NAMALWA (cell line): ENCODE results near the gene RPL35.
A peak's percentile ranks its signal among the peaks of the same experiment; 100 is the strongest.

Experiments
- DNase-seq: peaks from one replicate; pipeline ENCODE4 v3.0.0-alpha.2; 2015; ENCODE audit warnings: low spot score

The RPL35 gene

GRCh38 chr9:124861342-124862229, at the start of gene RPL35, which contains the start of gene ARPC5L:
Gene RPL35 (minus strand): TSS chr9:124861957. CDS start chr9:124861912, 45 bp downstream.
Gene ARPC5L (plus strand): TSS chr9:124862130. CDS start chr9:124869291, 7,161 bp downstream.
- peak; percentile 94 for DNase-seq

- no peak for DNase-seq
These were observed 46.3 kb upstream of the RPL35 start for GRCh38 chr9:124908098-124908497.

DNA sequence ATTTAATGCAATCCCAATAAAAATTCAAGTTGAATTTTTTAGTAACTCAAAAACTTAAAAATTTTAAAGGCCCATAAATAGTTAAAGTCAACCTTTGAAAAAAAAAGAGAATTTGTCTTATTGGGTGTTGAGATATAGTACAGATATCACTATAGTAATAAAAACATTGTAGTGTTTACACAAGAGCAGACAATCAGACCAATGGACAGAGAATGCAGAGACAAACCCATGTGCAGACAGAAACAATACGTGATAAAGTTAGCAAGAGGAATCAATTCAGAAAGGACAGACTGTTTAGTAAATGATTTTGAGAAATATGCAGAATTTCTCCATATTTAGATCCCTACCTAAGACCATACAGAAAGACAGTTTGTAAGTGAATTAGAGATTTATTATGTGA, 45.2 kb upstream of the RPL35 start:
- no peak for DNase-seq

DNA sequence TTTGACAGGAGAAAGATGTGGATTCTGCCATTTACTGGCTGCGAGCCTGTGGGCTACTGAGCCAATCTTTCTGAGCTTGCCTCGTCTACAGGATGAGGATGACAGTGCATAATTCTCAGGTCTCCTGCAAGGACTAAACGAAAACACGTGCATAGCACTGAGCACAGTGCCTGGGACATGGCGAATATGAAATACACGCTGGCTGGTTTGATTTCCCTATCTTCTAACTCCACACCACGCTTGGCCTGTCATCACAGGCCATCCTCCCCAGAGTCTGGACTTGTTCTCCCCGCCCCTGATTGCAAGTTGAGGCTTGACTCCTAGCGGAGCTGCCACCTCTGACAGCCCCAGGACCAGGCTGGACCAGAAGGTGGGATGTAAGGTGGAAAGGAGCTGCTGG, 38.1 kb upstream of the RPL35 start:
- DNase-seq, result no peak

- no peak for DNase-seq
These were observed 36.1 kb upstream of the RPL35 start for GRCh38 chr9:124897570-124898460.

DNA sequence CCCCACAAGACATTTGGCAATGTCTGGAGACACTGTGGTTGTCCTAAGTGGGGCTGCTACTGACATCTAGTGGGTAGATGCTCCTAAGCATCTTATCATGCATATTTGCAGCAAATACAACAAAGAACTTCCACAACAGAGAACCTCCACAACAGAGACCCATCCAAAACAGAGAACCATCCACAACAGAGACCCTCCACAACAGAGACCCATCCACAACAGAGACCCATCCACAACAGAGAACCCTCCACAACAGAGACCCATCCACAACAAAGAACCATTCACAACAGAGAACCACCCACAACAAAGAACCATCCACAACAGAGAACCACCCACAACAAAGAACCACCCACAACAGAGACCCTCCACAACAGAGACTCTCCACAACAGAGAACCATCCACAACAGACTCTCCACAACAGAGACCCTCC, 33.0 kb upstream of the RPL35 start:
- peak; percentile 90 for DNase-seq

DNA sequence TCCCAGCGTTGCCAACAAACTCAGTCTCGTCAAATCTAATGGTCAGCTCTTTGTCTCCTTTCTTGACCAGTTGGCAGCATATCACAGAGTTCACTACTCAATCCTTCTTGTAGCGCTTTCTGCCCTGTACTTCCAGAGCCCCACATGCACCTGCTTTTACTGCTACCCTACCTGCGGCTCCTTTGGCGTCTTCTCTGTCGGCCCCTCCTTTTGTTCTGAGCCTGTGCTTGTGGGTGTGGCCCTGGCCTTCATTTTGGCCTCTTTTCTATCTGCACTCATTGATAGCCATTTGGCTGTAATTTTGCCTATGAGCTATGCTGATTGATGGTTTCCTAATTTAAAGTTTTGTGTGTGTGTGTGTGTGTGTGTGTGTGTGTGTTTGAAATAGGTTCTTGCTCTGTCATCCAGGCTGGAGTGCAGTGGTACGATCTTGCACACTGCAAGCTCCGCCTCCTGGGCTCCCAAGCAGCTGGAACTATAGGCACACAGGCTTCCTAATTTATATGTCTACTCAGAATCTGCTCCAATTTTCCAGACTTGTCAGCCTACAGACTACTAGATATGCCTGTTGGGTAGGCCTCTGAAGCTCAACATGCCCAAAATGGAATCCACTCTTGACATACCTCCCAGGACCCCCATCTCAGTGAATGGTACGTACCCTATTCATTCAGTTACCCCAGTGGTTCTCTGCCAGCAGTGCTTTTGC, 32.4 kb upstream of the RPL35 start:
- DNase-seq, result no peak

- no peak for DNase-seq
These were observed 28.4 kb upstream of the RPL35 start for GRCh38 chr9:124890179-124890578.

- no peak for DNase-seq
These were observed 27.2 kb upstream of the RPL35 start for GRCh38 chr9:124889006-124889405.

DNA sequence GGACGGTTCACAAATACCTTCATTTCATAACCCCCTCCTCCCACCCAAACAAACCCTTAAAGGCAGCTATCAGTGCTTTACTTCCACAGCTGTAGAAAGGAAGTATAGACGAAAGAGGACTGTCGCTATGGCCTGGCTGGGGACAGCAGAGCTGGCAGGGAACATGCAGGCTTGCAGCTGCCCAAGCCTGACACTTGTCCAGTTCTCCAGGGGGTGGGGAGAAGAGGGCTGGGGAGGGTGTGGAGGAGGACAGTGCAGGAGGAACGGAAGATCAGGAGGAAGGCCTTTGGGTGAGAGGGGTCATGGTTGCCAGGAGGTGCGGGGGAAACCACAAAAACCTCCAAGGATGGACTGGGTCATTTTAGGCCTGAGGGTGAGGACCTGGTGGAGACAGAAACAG, 26.1 kb upstream of the RPL35 start:
- DNase-seq, result no peak

DNA sequence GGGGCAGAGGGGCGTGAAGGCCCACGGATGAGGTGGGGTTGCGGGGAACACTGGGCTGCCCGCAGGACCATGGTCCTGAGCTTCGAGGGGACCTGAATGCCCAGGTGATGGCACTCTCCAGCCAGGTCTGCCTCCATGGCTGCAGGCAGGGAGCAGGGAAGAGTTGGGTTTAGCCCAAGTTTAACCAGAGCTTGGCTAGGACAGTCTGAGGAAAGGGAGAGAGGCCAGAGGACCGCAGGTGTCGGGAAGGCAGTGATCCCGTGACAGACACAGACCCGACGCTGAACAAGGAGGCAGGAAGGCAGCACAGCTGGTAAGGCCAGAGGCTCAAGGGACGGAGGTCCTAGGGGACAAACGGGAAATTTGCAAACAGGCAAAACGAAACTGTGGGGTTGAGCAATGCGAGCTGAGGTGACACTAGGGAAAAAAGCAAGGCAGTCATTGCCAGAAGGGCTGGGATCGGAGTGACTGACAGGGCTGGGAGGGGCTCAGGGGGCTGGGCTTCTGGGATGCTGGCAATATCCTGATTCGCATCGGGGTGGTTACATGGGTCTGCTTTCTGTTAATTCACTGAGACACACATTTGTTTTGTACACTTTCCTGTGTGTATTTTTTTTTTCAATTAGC, 25.2 kb upstream of the RPL35 start:
- no peak for DNase-seq

DNA sequence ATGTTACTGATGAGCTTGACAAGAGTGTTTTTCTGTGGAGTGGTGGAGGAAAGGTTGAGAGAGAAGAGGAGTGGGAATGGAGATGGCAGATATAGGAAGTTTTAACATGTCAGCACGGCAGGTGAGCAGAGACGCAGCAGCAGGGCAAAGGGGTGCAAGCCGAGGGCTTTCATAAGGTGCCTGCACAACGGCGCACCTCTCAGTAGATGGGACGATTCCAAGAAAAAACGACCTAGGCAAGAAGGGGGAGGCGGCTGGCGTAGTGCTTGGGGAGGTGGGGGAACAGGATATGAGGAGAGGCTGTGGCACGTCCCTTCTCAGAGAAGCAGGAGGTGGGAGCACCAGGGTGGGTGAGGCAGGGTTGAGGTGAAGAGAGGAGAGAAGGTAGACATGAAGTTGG, 24.7 kb upstream of the RPL35 start:
- DNase-seq, result no peak

GRCh38 chr9:124885551-124885950, 23.8 kb upstream of the RPL35 start:
- no peak for DNase-seq

- no peak for DNase-seq
These were observed 22.6 kb upstream of the RPL35 start for GRCh38 chr9:124884376-124884775.

DNA sequence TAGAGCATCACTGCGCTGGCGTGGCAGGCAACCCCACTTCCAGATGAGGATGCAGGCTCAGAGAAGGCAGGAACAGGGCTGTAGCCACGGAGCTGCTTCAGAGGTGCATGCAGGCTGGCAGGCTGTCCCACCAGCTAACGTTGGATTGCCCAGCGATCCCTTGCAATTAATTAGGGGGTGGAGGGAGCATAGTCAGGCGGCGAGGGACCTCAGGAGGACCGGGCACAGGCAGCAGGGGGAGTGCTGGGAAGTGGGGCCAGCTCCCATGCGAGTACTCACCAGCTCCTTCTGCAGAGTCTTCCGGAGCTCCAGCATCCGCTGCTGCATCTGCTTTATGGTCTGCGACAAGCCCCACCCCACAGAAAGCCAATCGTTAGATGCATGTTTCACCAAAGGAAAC, 20.5 kb upstream of the RPL35 start:
- no peak for DNase-seq

DNA sequence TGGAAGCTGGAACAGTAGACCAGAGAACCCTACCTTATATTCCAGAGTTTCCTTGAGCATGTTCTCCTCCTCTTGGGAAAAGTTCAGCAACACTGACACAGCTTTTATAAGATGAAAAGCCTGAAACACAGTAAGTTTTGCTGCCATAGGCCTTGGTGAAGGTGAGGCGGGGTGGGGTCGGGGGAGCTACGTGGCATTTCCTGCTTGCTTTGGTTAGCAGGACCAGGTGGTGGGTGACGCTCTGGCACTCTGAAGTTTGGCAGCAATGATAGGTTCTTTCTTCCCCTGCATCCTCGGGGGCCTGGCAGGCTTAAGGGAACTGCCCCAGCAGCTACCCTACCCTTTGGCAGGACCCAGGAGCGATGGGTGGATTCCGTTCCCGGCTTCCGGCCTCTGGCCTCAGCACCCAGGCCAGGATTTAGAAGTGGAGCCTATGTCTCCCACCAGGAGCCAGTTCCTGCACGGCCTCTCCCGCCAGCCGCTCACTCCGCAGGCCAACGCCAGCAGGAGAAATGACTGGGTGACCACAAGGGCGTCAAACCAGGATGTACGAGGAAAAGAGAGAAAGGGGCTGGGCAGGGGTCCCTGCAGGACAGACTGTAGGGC, 19.5 kb upstream of the RPL35 start:
- DNase-seq, result no peak

DNA sequence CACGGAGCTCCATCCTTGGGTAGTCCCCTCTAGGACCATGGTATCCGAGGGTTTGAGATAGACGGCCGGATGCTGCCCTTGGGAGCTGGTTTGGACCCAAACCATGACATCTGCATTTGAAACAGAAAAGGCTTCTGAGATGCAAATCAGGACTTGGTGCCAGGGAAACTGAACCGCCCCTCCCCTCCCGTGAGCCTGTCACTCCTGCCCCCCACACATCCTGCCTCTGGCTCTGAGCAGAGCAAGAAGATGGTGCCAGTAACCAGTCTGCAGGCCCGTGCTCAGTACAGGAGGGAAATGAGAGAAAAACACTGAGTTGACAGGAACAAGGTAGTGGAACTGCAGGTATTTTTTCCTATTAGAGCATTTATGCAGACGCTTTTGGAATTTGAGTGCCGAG, 18.7 kb upstream of the RPL35 start:
- peak; percentile 63 for DNase-seq

DNA sequence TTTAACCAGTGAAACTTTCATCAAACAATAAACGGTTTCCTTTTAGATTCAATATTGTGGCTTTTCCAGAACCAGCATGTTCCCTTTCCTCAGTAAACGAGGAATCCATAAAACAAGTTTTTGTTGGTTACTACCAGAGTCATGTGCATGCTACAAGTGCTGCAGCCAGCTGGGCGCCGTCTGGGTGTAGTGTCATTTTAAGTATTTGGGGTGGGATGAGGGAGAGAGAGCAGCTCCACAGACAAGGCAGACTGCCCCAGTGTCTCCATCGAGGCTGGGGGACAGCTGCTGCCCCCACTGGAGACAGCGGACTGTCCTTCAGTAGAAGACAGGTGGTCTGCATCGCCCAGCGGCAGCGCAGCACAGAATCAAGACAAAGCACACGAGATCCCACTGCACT, 17.5 kb upstream of the RPL35 start:
- DNase-seq, result no peak

GRCh38 chr9:124878518-124878917, 16.8 kb upstream of the RPL35 start:
- DNase-seq, result no peak

DNA sequence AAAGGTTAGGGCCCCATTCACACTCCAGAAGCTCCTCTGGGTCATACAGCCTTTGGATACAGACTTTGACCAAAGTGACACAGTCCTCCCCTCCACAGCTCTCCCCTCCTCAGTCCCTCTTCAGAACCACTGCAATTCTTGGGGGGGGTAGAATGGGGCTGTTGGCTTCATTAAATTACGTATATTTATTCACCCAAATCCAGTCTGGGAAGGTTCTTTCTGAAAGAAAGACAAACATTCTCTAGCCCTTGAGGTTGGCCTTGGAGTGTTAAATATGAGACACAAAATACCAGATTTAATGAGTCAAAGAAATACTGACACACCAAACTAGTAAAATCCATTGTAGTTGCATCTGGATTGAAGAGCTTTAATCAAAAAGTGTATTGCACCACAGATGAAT, 16.3 kb upstream of the RPL35 start:
- no peak for DNase-seq

DNA sequence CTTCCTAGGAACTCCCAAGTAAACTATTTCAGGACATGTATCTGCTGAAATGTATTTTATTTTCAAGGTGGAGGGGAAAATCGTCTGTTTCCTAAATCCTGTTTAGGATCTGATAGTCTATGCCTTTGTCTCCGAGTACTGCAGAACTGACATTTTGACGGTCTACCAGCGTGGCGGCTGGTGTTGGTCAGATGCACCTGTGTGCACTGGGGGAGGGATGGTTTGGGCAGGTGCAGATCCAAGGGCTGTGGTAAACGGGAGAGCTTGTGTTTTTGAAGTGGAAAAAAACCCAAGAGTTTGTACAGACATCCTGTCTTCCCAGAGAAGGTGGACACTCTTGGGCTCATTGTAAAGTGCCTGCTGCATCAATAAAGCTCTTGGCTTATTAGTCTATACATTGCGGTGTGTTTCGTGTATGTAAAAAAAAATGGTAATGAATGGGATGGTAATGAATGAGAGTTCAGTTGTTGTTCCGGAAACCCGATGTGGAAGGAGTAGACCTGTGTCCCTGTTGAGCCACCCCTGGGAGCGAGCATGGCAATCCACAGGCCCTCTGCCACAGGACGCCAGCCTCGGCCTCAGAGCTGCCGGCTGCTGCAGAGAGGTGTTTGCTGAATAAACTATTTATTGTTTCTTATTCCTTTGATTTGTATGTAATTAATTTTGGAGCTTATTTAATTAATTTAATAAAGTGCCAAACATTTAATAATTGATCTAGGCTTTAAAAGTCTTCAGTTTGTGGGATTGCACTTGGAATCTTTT, 15.4 kb upstream of the RPL35 start:
- DNase-seq, result no peak
